Stimulated activated CD8-positive, alpha-beta memory T cell treated with anti-CD3 and anti-CD28 coated beads, Interleukin-2, amount 100 ng/mL, for 48 hours (primary cell): ENCODE results near the gene ADAMTS18.
"Not testable (repeated sequence)": the region's sequence is repeated elsewhere in the genome, so short reads cannot be mapped to it uniquely, and the experiment has no call there.

ENCODE experiments used
- DNase-seq, 2 donors: peaks; one replicate each; pipeline ENCODE4 v3.0.0-alpha.2; 2020; ENCODE audit warnings: low read depth in 2 of 2

The ADAMTS18 gene, protein sequence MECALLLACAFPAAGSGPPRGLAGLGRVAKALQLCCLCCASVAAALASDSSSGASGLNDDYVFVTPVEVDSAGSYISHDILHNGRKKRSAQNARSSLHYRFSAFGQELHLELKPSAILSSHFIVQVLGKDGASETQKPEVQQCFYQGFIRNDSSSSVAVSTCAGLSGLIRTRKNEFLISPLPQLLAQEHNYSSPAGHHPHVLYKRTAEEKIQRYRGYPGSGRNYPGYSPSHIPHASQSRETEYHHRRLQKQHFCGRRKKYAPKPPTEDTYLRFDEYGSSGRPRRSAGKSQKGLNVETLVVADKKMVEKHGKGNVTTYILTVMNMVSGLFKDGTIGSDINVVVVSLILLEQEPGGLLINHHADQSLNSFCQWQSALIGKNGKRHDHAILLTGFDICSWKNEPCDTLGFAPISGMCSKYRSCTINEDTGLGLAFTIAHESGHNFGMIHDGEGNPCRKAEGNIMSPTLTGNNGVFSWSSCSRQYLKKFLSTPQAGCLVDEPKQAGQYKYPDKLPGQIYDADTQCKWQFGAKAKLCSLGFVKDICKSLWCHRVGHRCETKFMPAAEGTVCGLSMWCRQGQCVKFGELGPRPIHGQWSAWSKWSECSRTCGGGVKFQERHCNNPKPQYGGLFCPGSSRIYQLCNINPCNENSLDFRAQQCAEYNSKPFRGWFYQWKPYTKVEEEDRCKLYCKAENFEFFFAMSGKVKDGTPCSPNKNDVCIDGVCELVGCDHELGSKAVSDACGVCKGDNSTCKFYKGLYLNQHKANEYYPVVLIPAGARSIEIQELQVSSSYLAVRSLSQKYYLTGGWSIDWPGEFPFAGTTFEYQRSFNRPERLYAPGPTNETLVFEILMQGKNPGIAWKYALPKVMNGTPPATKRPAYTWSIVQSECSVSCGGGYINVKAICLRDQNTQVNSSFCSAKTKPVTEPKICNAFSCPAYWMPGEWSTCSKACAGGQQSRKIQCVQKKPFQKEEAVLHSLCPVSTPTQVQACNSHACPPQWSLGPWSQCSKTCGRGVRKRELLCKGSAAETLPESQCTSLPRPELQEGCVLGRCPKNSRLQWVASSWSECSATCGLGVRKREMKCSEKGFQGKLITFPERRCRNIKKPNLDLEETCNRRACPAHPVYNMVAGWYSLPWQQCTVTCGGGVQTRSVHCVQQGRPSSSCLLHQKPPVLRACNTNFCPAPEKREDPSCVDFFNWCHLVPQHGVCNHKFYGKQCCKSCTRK (N-terminal part only)

DNA sequence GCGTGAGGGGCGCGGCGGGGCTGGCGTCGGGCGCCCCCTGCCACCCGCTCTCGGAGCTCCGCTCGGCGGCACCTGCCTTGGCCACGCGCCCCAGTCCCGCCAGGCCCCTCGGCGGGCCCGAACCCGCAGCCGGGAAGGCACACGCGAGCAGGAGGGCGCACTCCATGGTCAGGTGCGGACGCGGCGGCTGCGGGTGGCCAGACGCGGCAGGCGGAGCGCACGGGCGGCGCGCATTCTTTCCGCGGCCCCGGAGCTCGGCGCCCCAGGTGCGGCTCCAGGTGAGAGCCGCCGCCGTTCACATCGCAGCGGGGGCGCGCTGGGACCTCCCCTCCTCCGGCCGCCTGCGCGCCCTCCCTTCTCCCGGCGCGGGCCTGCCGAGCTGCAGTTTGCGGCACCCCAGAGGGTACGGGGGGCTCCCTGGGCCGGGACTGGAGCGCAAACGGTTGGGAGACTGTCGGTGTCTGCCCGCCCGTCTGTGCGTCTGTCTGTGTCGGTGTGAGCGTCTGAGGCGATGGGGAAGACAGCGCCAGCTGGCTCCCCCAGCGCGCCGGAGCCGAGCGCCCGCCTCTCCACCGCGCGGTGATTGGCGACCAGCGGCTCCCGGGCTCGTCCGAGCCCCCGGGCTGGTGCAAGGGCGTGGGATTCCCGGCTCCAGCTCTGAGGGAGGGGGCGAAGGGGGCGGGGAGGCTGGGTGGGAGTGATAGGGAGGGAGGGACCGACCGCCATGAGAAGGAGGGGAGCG lies at the start of gene ADAMTS18:
TSS of gene ADAMTS18 (minus strand) at position 505 of the 742 bp plus-strand sequence. CDS start at position 166, 339 bp downstream.
- DNase-seq: no peak

DNA sequence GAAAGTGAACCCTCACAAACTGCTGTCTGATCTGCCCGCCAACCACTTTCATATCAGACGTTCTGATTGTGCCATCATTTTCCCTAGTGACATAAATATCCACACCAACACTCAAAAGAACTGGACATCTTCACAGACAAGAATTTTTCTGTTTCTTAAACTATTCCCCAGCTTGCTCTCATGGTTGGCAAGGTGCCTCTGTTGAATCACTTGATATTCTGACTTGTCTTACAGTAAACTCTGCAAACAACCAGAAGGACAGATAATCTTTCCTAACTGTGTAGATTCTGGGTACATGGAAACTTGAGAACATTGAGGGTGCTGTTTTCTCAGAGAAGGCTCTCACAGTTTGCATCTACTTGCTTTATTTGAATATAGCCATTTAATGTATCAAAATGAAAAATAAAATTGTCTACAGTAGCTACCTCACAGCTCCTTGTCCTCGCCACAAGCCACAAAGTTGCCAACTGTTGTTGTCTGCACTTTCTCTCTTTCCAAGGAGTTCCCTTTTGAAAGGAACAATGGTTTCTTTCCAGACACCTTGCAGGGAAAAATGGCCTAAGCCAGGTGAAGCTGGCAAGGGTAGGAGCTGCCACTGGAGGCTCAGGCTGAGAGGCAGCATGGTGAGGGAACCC lies 46.0 kb upstream of the ADAMTS18 start:
- no peak for DNase-seq

DNA sequence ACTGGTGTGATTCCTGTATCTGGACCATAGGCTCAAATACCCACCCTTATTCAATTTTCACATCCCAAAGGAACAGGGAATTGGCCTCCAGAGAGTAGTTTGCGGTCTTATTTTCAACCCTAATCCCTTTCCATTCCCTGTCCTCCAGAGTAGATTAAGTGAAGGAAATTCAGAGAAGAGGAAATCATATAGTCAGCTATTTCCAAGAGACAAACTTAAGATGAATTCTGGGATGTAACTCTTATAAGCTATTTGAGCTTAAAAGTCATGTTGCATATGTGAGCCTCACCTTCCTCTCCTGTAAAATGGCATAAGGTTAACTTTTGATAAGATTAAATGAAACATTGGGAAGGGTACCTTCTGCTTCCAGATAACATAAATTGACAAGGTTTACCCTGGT lies 37.4 kb upstream of the ADAMTS18 start:
- no peak for DNase-seq

DNA sequence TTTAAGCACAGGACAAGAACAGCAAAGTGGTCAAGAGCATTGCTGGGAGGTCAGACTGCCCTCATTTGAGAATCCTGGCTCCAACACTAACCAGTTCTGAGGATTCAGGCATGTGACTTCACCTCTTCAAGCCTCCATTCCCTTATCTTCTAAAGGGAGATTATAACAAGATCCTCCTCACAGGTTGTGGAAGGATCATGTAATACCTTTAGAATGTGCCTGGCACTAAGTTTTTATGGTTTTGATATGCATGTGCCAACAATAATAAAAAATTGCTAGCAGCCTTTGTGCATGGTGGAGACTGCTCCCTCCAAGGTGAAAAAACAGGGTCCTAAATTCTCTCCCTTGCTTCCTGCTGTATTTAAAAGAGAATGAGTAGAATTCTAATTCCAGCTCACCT lies 36.0 kb upstream of the ADAMTS18 start:
- DNase-seq: no peak

DNA sequence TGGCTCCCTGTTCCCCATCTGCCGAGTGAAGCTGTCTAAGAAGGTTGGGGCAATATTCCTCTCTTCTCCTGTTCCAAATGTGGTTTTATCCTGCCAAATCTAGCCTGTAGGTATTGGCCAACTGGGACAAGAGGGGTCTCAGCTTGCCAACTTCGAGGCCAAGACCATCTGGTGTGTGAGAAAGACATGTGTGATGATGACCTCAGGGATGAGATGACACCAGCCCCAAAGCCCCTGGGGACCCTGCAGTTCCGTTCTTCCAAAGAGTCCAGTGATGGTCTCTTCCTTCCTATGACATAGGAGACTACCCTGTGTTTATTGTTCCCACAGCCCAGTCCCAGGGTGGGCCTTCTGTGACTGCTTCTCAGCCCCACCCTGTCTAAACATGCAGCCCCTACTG lies 34.8 kb upstream of the ADAMTS18 start:
- no peak for DNase-seq

DNA sequence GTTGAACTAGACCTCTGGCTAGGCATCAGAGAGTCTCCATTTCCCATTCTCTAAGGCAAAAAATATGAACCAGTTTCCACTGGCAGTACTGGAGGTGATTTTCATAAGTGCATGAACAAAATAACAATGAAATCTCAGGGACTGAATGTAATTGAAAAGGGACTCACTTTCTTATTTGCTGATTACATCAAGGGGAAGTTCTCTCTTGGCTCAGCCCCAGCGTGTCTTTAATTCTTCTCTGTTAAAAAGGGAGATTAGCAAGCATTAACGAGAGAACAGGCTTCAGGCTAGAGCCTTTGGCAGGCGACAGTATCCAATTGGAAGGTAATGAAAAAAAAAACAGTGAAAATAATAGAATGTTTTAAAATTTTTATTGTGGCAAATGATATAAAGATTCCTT lies 34.0 kb upstream of the ADAMTS18 start:
- DNase-seq: no peak

DNA sequence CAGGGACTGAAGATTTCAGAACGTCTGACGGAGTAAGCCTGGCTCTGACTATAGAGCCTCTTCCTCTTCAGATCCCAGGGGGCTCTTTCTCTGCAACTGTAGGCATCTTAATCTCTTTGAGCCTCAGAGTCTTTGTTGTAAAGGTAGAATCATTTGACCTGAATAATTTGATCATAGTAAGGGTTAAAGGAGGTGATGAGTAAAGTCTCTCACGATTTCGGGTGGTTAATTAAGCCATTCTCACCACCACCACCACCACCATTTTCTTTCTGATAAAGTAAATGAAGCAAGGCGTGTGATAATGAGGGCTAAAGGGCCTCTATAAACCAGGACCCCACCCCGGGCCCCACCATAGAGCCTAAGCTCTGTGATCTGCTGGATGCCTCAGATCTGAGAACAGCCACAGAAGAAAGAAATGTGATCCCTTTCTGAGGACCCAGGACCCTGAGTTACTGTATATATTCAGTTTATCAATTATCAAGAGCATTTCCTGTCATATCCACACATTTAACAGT lies 33.0 kb upstream of the ADAMTS18 start:
- DNase-seq: no peak

DNA sequence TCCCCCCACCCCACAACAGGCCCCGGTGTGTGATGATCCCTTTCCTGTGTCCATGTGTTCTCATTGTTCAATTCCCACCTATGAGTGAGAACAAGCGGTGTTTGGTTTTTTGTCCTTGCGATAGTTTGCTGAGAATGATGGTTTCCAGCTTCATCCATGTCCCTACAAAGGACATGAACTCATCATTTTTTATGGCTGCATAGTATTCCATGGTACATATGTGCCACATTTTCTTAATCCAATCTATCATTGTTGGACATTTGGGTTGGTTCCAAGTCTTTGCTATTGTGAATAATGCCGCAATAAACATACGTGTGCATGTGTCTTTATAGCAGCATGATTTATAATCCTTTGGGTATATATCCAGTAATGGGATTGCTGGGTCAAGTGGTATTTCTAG lies 28.8 kb upstream of the ADAMTS18 start:
- DNase-seq: not testable (repeated sequence)

DNA sequence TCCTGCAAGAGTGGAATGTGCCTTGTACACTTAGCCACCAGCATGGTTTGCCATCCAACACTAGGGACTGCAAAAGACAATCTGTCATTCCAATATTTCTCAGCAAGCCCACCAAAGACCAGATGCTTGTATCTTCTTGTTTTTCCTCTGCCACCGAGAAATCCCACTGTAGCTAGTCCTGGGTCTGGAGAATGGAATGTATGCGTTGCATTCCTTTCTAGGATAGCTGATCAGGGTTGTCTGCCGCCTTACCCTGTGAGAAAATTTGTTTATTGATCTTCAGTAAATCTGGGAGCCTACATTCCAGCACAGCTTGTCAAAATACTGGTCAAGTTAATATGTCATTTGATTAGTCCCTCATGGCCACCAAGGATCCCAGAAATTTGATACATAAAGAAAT lies 28.1 kb upstream of the ADAMTS18 start:
- DNase-seq: no peak

DNA sequence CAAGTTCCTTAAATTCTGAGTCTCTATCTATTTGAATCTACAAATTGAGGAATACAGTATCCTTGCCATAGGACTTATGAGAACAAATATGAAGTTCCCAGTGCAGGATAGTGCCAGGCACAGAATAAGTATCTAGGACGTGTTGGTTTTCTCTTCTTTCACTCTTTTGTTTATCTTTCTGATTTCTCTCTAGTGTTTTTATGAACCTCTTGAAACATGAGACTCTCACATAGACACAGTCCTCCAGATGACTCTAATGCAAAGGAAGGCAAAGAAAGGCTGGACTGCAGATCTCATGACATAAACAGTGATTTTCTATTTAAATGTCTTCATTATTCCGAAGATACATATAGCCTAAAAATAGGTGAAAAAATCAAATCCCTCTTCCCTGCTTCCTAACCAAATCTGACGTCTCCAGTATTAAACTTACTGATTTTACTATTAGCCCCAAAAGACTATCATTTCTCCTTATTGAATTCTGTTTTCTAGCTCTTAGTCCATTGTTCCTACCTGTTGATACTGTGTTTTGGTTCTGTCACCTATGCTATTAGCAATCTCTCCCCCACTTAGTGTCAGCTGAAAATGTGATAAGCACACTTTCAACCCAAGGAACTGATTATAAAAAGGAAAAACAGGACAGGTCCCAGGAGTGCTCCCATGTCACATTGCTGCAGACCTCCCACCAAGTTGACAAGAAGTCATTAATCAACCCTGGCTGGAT lies 24.9 kb upstream of the ADAMTS18 start:
- DNase-seq: no peak

DNA sequence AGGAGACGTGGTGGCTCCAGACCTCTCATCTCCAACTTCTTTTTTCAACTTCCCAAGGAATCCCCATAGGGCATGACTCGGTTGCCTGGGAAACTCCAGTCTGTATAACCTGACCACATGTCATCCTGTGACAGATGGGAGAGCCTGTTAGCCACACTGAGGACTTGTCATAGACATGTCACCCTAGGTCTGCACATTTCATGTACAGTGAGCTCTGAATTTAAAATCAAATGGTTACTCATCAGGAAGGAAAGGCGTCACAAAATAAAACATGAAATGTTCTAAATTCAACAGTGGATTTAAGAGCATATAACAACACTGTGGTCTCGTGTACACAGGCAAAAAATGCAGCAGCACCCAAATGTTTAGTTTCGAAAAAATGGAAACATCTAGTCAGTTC lies 22.2 kb upstream of the ADAMTS18 start:
- no peak for DNase-seq

DNA sequence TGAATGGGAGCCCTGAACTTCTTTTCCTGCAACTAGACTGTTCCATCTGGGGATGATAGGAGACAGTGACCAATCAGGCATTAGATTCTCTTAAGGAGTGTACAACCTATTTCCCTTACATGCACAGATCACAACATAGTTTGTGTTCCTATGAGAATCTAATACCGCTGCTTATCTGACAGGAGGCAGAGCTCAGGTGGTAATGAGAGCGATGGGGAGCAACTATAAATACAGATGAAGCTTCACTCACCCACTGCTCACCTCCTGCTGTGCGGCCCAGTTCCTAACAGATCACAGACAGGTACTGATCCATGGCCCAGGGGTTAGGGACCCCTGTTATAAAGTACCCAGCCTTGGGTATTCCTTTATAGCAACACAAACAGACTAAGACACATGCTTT lies 17.4 kb upstream of the ADAMTS18 start:
- no peak for DNase-seq

DNA sequence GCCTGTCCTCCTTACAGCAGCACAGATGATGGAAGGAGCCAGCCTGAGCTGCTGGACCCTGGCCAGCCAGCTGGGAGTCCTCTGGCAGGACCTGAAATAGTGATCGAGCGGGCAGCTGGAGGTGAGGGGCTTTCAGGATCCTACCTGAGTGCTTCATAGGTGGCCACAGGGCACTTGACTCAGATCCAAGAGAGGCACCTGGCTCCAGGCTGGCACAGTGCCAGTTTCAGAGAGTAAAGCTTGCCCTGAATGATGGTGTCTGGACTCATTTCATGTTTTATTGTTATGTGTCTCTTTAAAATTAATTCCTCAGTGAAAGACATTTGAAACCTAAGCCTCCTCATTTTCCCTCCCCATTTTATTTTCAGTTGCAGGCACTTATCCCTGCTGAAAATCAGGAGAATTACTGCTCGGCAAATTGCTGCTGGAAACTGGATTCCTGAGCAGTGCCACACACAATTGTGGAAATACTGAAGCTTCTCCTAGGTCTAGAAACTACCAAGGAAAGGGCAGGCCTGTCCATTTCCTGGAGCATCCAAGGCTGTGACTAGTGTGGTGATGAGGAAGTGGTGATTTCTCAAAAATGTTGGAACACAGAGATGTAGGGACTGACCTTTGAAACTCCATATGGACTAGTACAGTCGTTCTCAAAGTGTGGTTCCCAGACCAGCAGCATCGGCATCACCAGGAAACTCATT lies 16.1 kb upstream of the ADAMTS18 start:
- DNase-seq: no peak

DNA sequence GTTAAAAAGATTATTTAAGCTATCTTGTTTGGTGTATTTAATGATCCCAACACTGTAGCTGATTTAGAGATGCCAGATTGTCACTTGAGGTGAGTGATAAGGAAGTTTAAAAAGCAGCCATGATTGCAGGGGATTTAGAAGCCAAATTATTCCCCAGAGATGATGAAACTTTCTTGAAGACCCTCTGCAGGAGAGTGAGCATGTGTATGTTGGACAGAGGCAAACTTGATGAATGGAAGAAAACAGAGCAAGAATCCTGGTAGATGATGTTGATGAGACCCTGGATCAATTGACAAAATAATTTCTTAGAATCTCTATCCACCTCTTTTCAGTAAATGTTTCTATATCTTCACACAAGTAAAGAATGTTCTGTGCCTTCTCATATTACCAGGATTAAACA lies 14.4 kb upstream of the ADAMTS18 start:
- DNase-seq: no peak

DNA sequence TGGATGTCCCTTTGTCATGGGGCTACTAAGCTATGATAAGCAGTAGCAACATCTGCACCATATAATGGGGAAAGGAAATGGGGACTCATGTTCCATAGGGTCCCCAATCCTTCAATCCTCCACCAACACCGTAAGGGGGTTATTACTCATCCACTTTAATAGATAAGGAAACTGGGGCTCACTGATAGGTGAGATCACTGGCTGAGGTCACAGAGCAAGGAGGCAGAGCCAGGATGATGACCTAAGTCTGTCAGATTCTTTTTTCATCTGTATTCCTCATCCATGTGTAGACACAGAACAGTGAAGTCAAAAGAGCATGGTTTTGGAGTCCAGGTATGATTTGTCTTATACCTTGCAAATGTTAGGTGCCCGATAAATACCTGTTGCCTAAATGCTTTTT lies 10.5 kb upstream of the ADAMTS18 start:
- DNase-seq: no peak

DNA sequence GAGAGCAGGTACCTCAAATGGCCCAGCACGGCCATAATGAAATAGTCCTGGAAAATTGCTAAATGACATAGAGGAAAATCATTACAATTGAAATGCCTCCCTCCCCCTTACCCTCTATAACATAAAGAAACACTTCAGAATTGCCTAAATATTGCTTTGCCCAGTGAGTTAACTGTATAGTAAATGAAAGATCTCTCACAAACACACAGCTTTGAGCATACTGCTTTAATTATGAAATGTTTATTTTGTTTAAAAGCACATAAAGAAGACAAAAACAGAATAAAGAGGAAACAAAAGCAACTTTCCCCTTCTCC lies 9.3 kb upstream of the ADAMTS18 start:
- no peak for DNase-seq

DNA sequence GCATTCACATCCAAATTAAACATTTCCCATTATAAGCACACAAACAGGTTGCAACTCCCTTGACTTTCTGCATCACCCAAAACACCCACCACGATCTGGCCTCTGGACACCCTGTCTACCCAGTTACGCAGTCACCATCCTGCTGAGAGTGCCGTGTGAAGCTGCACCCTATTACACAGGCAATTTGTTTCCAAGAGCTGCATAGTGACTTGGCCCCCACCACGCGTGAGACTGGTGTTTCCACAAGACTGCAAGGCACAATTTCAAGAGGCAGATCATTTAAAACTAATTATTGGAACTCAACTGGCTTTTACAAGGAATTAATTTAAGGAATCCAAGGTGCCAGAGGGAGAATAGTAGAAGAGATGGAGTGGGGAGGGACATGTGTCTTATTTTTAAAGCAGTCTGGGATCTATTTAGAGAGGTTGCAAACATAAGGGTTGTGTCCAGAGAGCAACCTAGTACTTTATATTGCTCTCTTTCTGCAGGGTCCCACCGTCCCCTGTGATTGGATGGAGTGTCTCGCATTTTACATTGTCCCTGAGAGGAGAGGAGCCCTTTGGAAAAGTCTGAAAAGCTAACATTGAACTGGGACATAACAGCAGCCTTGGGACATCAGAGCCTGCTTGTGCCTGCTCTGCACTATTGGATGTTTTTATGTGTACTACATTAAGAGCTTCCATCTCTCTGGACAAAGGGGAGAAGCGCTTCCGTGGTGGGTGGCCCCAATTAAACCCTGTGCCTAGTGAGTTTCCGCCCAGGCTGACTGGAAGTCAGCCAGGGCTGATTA lies 8.7 kb upstream of the ADAMTS18 start:
- DNase-seq: no peak

DNA sequence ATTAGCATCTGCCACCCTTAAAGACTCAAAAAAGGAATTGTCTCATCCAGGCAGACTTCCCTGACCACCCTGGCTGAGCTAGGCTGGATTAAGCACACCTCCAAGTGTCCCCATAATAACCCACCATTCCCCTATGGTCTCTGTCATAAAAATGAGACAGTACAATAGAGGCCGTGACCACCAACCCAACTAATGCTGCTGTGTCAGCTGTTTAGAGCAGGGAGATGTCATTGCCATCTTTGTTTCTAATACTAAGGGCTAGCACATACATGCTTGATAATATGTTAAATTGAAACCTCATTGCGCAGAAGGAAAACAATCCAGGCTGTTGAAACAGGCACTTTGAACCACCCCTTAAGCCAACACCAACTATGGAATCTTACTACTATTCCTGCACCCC lies 7.2 kb upstream of the ADAMTS18 start:
- DNase-seq: no peak

DNA sequence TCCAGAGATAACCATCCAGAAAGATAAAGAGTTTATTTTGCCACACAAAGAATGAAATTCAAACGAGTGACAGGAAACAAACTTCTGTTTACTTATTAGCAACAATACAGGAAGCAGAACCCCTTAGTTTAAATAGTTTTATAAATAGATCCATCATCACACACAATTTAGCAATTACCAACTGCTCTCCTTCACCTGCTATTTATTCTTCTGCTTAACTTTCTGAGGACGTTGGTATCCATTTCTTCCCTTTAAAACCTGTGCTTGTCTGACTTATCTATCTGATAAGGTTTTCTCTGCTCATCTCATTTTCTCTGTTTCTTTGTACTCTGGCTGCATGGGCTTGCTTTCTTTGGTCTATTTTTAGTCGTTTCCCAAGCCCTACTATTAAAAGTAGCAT lies 4.3 kb upstream of the ADAMTS18 start:
- no peak for DNase-seq
